Glutamatergic neuron (in vitro differentiated cells): Measurements from ENCODE around the gene PIK3R5. TPM values are rescaled to one million over a fixed set of nuclear protein-coding genes. Genes with fewer than 3 reads are reported as not detected.

Experiments
- DNase-seq: peaks from one replicate; pipeline ENCODE4 v3.0.0; 2022
- H3K27ac Mint-ChIP-seq: one replicate; pipeline ENCODE4 v1.8.0; 2020; ENCODE audit warnings: mild to moderate bottlenecking, mixed read lengths, inconsistent platforms; ENCODE audit not compliant: unreplicated experiment
- H3K27me3 Mint-ChIP-seq: one replicate; pipeline ENCODE4 v1.8.0; 2020; ENCODE audit warnings: mild to moderate bottlenecking, moderate library complexity, mixed read lengths, inconsistent platforms; ENCODE audit not compliant: unreplicated experiment
- H3K36me3 Mint-ChIP-seq: one replicate; pipeline ENCODE4 v1.8.0; 2020; ENCODE audit warnings: mild to moderate bottlenecking, mixed read lengths, inconsistent platforms; ENCODE audit not compliant: unreplicated experiment
- H3K4me1 Mint-ChIP-seq: one replicate; pipeline ENCODE4 v1.8.0; 2020; ENCODE audit warnings: mild to moderate bottlenecking, low read depth, mixed read lengths, inconsistent platforms; ENCODE audit not compliant: unreplicated experiment
- H3K4me3 Mint-ChIP-seq: one replicate; pipeline ENCODE4 v1.8.0; 2020; ENCODE audit warnings: mild to moderate bottlenecking, mixed read lengths, inconsistent platforms; ENCODE audit not compliant: unreplicated experiment
- H3K9me3 Mint-ChIP-seq: one replicate; pipeline ENCODE4 v1.8.0; 2020; ENCODE audit warnings: mild to moderate bottlenecking, moderate library complexity, mixed read lengths, inconsistent platforms; ENCODE audit not compliant: unreplicated experiment
- total RNA-seq: library from RNA; stranded (reverse); fragmentation: NEBNext Ultra II Directional; extraction: Animal tissue kit (Norgen Biotek cat#: 25700); gene quantifications from one replicate; pipeline ENCODE4 v1.2.1, GENCODE V29; 2021; ENCODE audit not compliant: unreplicated experiment
- TF ChIP-seq, protein P1 (sequence below): fragments of 200-600 bp; sonication (generic); IDR thresholded peaks from one replicate; pipeline ENCODE4 v1.5.0; 2021; ENCODE audit not compliant: partially characterized antibody, unreplicated experiment

The PIK3R5 gene
- total RNA-seq, 1 donor from 2014 or later, result not detected

DNA sequence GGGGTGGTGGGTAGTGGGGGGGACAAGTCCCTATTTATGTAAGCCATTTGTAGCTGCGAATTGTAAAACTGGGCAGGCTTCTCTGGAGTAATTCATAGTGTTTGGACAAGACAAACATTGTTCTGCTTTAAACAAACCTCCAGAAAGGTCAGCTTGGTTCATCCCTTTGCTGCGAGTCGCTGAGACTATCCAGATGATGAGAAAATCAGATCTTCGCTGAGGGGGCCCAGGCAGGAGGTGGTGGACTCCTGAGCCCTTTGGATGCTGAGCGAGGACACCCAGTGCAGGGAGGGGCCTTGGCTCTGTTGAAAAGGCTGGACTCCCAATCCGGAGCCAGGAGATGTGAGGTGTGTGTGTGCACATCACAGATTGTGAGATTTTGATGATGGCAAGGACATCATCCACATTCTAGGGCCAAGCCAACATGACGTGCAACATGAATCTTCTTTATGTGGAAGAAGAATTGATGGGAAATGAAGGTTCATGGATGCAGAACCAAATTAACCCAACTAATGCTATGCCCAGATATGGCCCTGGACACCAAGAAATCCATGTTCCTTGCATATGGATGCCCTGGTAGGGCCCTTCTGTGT, 40.8 kb upstream of the PIK3R5 start:
- no peak for DNase-seq
- Mint-ChIP-seq H3K4me3 (no peak overlapping the region), H3K36me3 (no peaks in the 10 kb centered on the region), H3K4me1 (no peaks in the 10 kb centered on the region), H3K27me3 (peaks cover 28% of the 10 kb centered on the region), H3K27ac (no peak overlapping the region), H3K9me3 (peaks cover 4% of the 10 kb centered on the region)
- TF ChIP-seq, protein P1, sequence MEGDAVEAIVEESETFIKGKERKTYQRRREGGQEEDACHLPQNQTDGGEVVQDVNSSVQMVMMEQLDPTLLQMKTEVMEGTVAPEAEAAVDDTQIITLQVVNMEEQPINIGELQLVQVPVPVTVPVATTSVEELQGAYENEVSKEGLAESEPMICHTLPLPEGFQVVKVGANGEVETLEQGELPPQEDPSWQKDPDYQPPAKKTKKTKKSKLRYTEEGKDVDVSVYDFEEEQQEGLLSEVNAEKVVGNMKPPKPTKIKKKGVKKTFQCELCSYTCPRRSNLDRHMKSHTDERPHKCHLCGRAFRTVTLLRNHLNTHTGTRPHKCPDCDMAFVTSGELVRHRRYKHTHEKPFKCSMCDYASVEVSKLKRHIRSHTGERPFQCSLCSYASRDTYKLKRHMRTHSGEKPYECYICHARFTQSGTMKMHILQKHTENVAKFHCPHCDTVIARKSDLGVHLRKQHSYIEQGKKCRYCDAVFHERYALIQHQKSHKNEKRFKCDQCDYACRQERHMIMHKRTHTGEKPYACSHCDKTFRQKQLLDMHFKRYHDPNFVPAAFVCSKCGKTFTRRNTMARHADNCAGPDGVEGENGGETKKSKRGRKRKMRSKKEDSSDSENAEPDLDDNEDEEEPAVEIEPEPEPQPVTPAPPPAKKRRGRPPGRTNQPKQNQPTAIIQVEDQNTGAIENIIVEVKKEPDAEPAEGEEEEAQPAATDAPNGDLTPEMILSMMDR, result no peak

DNA sequence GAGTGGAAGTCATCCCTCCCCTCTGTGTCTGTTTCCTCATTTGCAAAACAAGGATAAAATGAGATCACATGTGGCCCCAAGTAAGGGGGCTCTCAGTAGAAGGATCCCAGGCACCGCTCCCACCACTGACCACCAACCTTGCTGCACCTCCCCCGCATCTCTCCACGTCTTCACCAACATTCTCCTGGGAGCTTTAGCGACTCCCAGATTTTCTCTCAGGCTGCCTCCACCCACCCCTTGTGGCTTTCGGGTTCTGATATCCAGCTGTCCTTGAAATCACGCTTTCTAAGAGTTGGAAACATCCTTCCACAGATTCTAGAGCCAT, 39.4 kb upstream of the PIK3R5 start:
- H3K4me3 Mint-ChIP-seq, result peak overlapping the region; percentile 6
- no peak for DNase-seq
- H3K27me3 Mint-ChIP-seq, result peaks cover 28% of the 10 kb centered on the region
- peaks cover 4% of the 10 kb centered on the region for H3K9me3 Mint-ChIP-seq
- TF ChIP-seq, protein P1, result no peak
- no peaks in the 10 kb centered on the region for H3K4me1 Mint-ChIP-seq
- no peaks in the 10 kb centered on the region for H3K36me3 Mint-ChIP-seq
- H3K27ac Mint-ChIP-seq, result no peak overlapping the region

DNA sequence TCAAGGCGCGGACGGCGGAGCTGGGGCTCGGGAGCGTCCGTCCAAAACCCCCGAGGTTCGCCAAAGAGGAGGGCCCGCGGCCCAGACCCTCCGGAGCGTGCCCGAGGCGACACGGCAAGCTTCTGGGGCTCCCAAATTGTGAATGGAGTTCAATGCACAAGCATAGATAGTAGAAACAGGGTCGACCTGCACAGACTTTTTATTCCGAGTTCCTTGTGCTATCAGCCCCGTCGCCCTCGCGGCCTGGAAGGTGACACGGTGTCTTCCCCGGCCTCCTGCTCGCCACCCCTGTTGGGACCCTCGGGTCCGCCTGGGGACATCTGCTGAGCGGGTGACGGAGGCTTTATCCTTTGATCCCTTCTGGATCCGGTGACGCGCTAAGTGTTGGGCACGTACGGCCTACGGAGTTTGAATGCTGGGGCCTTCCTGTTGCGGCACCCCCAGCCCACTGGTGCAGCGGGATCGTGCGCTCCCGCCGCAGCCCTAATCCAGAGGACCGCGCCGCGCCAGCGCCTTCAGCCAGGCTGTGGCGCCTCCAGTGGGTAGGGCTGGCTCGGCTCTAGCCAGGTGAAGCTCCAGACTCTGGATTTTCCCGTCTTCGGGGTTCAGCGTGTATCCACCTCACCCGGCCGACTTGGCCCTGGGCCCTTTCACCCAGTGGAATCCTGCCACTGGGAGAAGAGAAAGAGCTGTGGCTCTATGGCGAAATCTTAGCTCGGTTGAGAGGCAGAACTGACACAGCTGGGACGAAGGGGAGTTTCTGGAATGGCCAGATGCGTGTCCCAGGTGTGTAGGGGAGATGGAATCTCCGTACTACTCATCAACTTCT, 38.8 kb upstream of the PIK3R5 start:
- Mint-ChIP-seq H3K4me3 (no peak overlapping the region), H3K4me1 (no peaks in the 10 kb centered on the region), H3K9me3 (peaks cover 4% of the 10 kb centered on the region), H3K36me3 (no peaks in the 10 kb centered on the region), H3K27me3 (peaks cover 27% of the 10 kb centered on the region), H3K27ac (no peak overlapping the region)
- no peak for DNase-seq
- TF ChIP-seq, protein P1, result no peak

DNA sequence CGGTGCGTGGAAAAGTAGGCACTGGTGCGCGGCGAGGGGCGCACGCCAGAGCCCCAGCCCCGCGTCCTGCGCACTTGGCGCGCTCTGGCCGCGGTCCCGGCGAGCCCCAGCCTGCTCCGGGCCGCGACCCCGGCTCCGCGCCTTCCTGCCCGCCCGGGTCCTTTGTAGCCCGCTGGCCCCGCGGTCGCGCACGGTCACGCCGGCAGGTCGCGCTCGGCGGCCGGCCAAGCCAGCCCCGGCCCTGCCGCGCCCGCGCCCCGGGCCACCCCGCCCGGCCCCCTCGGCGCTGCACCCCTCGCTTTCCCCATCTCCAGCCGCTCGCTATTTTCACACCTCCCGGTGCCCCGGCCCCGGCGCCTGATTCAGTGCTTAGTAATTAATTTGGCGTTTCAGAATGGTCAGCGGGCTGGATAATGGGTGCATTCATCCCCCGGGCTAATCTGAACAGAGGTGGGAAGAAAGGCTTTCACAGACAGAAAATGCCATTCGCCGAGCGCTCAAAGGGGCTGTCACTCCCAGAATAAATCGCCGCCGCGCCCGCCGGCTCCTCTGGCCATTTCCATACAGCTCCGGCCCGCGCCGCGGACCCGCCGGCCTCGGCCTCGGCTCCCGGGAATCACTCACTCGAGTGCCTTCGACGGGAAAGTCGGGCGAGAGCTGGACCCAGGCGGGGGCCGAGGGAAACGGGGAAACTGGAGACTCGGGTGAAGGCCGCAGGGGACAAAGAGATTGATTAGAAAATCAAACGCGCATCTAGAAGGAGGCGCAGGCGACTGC, 38.0 kb upstream of the PIK3R5 start:
- no peaks in the 10 kb centered on the region for H3K4me1 Mint-ChIP-seq
- peaks cover 4% of the 10 kb centered on the region for H3K9me3 Mint-ChIP-seq
- peak; percentile 63 for DNase-seq
- no peaks in the 10 kb centered on the region for H3K36me3 Mint-ChIP-seq
- H3K27ac Mint-ChIP-seq, result no peak overlapping the region
- H3K27me3 Mint-ChIP-seq, result peaks cover 22% of the 10 kb centered on the region
- H3K4me3 Mint-ChIP-seq, result peak overlapping the region; percentile 74
- TF ChIP-seq, protein P1, result no peak
